ENCODE data around the gene CCDC175. TPM values are rescaled to one million over a fixed set of nuclear protein-coding genes. Genes with fewer than 3 reads are reported as not detected.

Gene CCDC175
- polyA plus RNA-seq, 2 of the 4 experiments (the other 2 are of a cell fraction) = not detected

DNA sequence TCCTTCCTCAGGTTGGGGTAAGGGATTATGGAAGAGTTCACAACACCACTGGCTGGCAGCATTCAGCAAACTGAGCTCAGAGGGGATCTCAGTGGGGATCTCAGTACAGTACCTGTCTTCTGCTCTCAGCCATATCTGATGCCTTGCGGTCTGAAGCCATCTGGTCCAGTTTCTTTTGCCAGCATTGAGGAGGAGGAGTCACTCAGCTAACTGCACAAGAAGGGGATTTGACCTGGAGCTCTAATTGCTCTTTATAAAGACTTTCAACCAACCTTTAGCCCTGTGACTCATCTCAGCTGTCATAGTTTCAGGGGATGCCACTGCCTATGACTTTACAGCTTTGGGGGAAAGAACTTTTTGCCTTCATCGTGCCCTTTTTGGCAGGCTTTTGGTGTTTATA, 47.4 kb downstream of the CCDC175 start:
- H3K27ac ChIP-seq = no peak overlapping the region
- 0% methylated on average over 2 of the region's 2 CpGs for WGBS (ENCODE audit: missing lambda C conversion rate)
- FAIRE-seq = no peak
- no peak overlapping the region for H3K4me3 ChIP-seq
- H3K4me1 ChIP-seq = no peaks in the 10 kb centered on the region
- H3K9me3 ChIP-seq = peaks cover 14% of the 10 kb centered on the region; the same call in 2 of the 3 replicates
- CTCF ChIA-PET = interaction anchor here (1.9 kb wide), 1 partner anchor 48 kb away, joined by 5 read pairs; the partner anchor contains the start of gene CCDC175
- no peak overlapping the region for H3K4me2 ChIP-seq
- TF ChIP-seq NFE2L2 (conservative IDR thresholded peaks at IDR 0.05; ENCODE audit: low read length) = no peak
- no peak for TF ChIP-seq CEBPB (IDR thresholded peaks at IDR 0.05)
- no peak for TF ChIP-seq FOSB (CRISPR knock-in tag; IDR thresholded peaks at IDR 0.05)
- TF ChIP-seq HDAC2 (IDR thresholded peaks at IDR 0.05) = no peak
- TF ChIP-seq FOSL2 (IDR thresholded peaks at IDR 0.05) = no peak
- TF ChIP-seq FOSL2 (CRISPR knock-in tag; IDR thresholded peaks at IDR 0.05) = no peak
- TF ChIP-seq BHLHE40 (IDR thresholded peaks at IDR 0.05; ENCODE audit: low read depth, low read length) = no peak
- no peak for TF ChIP-seq RARB (CRISPR knock-in tag; IDR thresholded peaks at IDR 0.05)
- TF ChIP-seq KDM5A (IDR thresholded peaks at IDR 0.05) = no peak
- no peak for TF ChIP-seq ZNF302 (CRISPR knock-in tag; IDR thresholded peaks at IDR 0.05)
- no peak for TF ChIP-seq CBX8 (IDR thresholded peaks at IDR 0.05)
- TF ChIP-seq PHF8 (IDR thresholded peaks at IDR 0.05; ENCODE audit: borderline replicate concordance, low read depth) = no peak
- TF ChIP-seq HEYL (CRISPR knock-in tag; IDR thresholded peaks at IDR 0.05) = no peak
- no peak for TF ChIP-seq HOXB13 (CRISPR knock-in tag; IDR thresholded peaks at IDR 0.05; ENCODE audit: low read depth)
- no peak for TF ChIP-seq ZFP36 (IDR thresholded peaks at IDR 0.05; ENCODE audit: borderline replicate concordance, partially characterized antibody)
- TF ChIP-seq FOXS1 (CRISPR knock-in tag; IDR thresholded peaks at IDR 0.05) = no peak
- TF ChIP-seq ESRRA (IDR thresholded peaks at IDR 0.05; ENCODE audit: borderline replicate concordance, low read length) = no peak
- no peak for TF ChIP-seq SMC3 (IDR thresholded peaks at IDR 0.05)
- ATAC-seq = no peak
- no peak for DNase-seq (ENCODE audit: low read depth in 1 of 2, low spot score in 1 of 2)
- POLR2A ChIA-PET = no interaction called here

GRCh38 chr14:59520224-59520623, 56.4 kb downstream of the CCDC175 start:
- DNase-seq (ENCODE audit: low read depth in 1 of 2, low spot score in 1 of 2) (no peak), ATAC-seq (no peak), FAIRE-seq (no peak)
- no peaks in the 10 kb centered on the region for H3K4me1 ChIP-seq
- H3K4me3 ChIP-seq = no peak overlapping the region
- CTCF ChIA-PET = no interaction called here
- POLR2A ChIA-PET = no interaction called here
- H3K9me3 ChIP-seq = no peaks in the 10 kb centered on the region
- no peak for TF ChIP-seq PBX3 (IDR thresholded peaks at IDR 0.05)
- no peak for TF ChIP-seq HDAC2 (IDR thresholded peaks at IDR 0.05)
- no peak for TF ChIP-seq FOXS1 (CRISPR knock-in tag; IDR thresholded peaks at IDR 0.05)
- no peak for TF ChIP-seq RFX5 (IDR thresholded peaks at IDR 0.05)
- TF ChIP-seq, protein P1, sequence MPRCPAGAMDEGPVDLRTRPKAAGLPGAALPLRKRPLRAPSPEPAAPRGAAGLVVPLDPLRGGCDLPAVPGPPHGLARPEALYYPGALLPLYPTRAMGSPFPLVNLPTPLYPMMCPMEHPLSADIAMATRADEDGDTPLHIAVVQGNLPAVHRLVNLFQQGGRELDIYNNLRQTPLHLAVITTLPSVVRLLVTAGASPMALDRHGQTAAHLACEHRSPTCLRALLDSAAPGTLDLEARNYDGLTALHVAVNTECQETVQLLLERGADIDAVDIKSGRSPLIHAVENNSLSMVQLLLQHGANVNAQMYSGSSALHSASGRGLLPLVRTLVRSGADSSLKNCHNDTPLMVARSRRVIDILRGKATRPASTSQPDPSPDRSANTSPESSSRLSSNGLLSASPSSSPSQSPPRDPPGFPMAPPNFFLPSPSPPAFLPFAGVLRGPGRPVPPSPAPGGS (IDR thresholded peaks at IDR 0.05) = no peak
- TF ChIP-seq BHLHE40 (IDR thresholded peaks at IDR 0.05; ENCODE audit: low read depth, low read length) = no peak
- TF ChIP-seq ZSCAN20 (CRISPR knock-in tag; IDR thresholded peaks at IDR 0.05) = no peak
- TF ChIP-seq JUN (IDR thresholded peaks at IDR 0.05) = no peak
- no peak for TF ChIP-seq MAZ (IDR thresholded peaks at IDR 0.05; ENCODE audit: borderline replicate concordance, low read depth, low read length)
- TF ChIP-seq EHF (CRISPR knock-in tag; IDR thresholded peaks at IDR 0.05) = no peak
- TF ChIP-seq CBX2 (IDR thresholded peaks at IDR 0.05; ENCODE audit: borderline replicate concordance, low read depth) = no peak
- TF ChIP-seq CHD2 (IDR thresholded peaks at IDR 0.05; ENCODE audit: low read length, partially characterized antibody) = no peak
- no peak for TF ChIP-seq EHMT2 (IDR thresholded peaks at IDR 0.05; ENCODE audit: low read depth)
- no peak for TF ChIP-seq CHD4 (IDR thresholded peaks at IDR 0.05; ENCODE audit: borderline replicate concordance)
- no peak for TF ChIP-seq HOXA7 (CRISPR knock-in tag; IDR thresholded peaks at IDR 0.05)
- no peak for TF ChIP-seq KDM5A (IDR thresholded peaks at IDR 0.05)
- no peak for TF ChIP-seq TP53 (CRISPR knock-in tag; IDR thresholded peaks at IDR 0.05)
- H3K4me2 ChIP-seq = no peak overlapping the region
- no peak overlapping the region for H3K27ac ChIP-seq
- WGBS (ENCODE audit: missing lambda C conversion rate) = 29% methylated on average over 3 of the region's 3 CpGs
